Measurements from ENCODE around the gene DRC3. TPM values are rescaled to one million over a fixed set of nuclear protein-coding genes. Genes with fewer than 3 reads are reported as not detected.

Gene DRC3
- total and polyA plus RNA-seq, 2 donors (not counting 3 experiments of a cell fraction or from before 2014, with no cell fraction given), result 1.6 to 2.9 TPM

- FAIRE-seq (no peak), DNase-seq (ENCODE audit: low read depth, low spot score) (no peak)
- Histone ChIP-seq H3K9me3 (replicated peaks; ENCODE audit: control insufficient read depth, insufficient read depth, low read length) (no peaks in the 10 kb centered on the region), H3K27ac (ENCODE audit: insufficient read depth, low read depth, low read length) (no peak overlapping the region), H3K9me1 (replicated peaks; ENCODE audit: control insufficient read depth, extremely low read depth, insufficient read depth, low read length) (no peaks in the 10 kb centered on the region), H3K9ac (replicated peaks; ENCODE audit: extremely low read depth, insufficient read depth, low read length) (no peak overlapping the region), H3K4me2 (ENCODE audit: insufficient read depth, low read length) (no peak overlapping the region), H3K36me3 (ENCODE audit: control insufficient read depth in 2 of 2, extremely low read depth in 1 of 2, insufficient read depth in 2 of 2, low read length in 2 of 2) (no peaks in the 10 kb centered on the region), H3K79me2 (ENCODE audit: control insufficient read depth, insufficient read depth, low read length) (peaks cover 6% of the 10 kb centered on the region), H2AFZ (ENCODE audit: low read depth, low read length) (no peak overlapping the region), H3K4me3 (replicated peaks in 1 of 3; ENCODE audit: insufficient read depth in 1 of 3, low read depth in 1 of 3, low read length in 3 of 3) (no peak overlapping the region), H3K4me1 (ENCODE audit: control insufficient read depth, extremely low read depth, insufficient read depth, low read length) (peaks cover 43% of the 10 kb centered on the region), H3K27me3 (ENCODE audit: control insufficient read depth in 2 of 2, insufficient read depth in 2 of 2, low read length in 2 of 2) (no peaks in the 10 kb centered on the region), H4K20me1 (replicated peaks; ENCODE audit: control insufficient read depth, extremely low read depth, insufficient read depth, low read length) (no peaks in the 10 kb centered on the region)
- TF ChIP-seq GATA2 (IDR thresholded peaks at IDR 0.05; ENCODE audit: insufficient read depth, insufficient read length, low read depth, low read length) (no peak), CTCF (IDR thresholded peaks at IDR 0.05; ENCODE audit: extremely low read depth in 1 of 2, insufficient read depth in 1 of 2, low read depth in 1 of 2, low read length in 2 of 2) (no peak), POLR2AphosphoS5 (IDR thresholded peaks at IDR 0.05; ENCODE audit: insufficient read depth, low read depth, low read length) (no peak), POLR2A (IDR thresholded peaks at IDR 0.05; ENCODE audit: low read depth, low read length) (no peak), FOS (IDR thresholded peaks at IDR 0.05; ENCODE audit: borderline replicate concordance, insufficient read depth, low read length) (no peak)
- POLR2A ChIA-PET, result no interaction called here
- CTCF ChIA-PET, result interaction anchor here (1.5 to 2.4 kb wide), 4 partner anchors 13 to 28 kb away, joined by 5 to 14 read pairs (median 6); partner anchors contain the start of genes DRC3 and TOM1L2
- no TSS peak for BruUV-seq (replicated peaks)
- intact Hi-C loops (cut with micrococcal nuclease) (no loop called here), dilution Hi-C loops (cut with MboI; ENCODE audit: extremely low pct_ligation_motif_present, low sequenced_read_pairs) (no loop called here)
Measured at GRCh38 chr17:17944242-17944641, 28.4 kb upstream of the DRC3 start.

- TF ChIP-seq FOS (IDR thresholded peaks at IDR 0.05; ENCODE audit: borderline replicate concordance, insufficient read depth, low read length) (no peak), MAX (IDR thresholded peaks at IDR 0.05; ENCODE audit: insufficient read depth, insufficient read length) (no peak), CTCF (IDR thresholded peaks at IDR 0.05; ENCODE audit: extremely low read depth in 1 of 2, insufficient read depth in 1 of 2, low read depth in 1 of 2, low read length in 2 of 2) (no peak), JUN (IDR thresholded peaks at IDR 0.05; ENCODE audit: borderline replicate concordance, insufficient read depth, insufficient read length, low read depth) (no peak), GATA2 (IDR thresholded peaks at IDR 0.05; ENCODE audit: insufficient read depth, insufficient read length, low read depth, low read length) (no peak), POLR2AphosphoS5 (IDR thresholded peaks at IDR 0.05; ENCODE audit: insufficient read depth, low read depth, low read length) (no peak), EZH2 (IDR thresholded peaks at IDR 0.05; ENCODE audit: borderline replicate concordance, low read depth, low read length, severe bottlenecking) (no peak), MYC (IDR thresholded peaks at IDR 0.05; ENCODE audit: low read depth, low read length) (no peak), POLR2A (IDR thresholded peaks at IDR 0.05; ENCODE audit: low read depth, low read length) (no peak)
- Histone ChIP-seq H3K9me1 (replicated peaks; ENCODE audit: control insufficient read depth, extremely low read depth, insufficient read depth, low read length) (no peaks in the 10 kb centered on the region), H3K79me2 (ENCODE audit: control insufficient read depth, insufficient read depth, low read length) (peaks cover 6% of the 10 kb centered on the region), H2AFZ (ENCODE audit: low read depth, low read length) (no peak overlapping the region), H3K9me3 (replicated peaks; ENCODE audit: control insufficient read depth, insufficient read depth, low read length) (no peaks in the 10 kb centered on the region), H3K9ac (replicated peaks; ENCODE audit: extremely low read depth, insufficient read depth, low read length) (no peak overlapping the region), H3K27ac (ENCODE audit: insufficient read depth, low read depth, low read length) (no peak overlapping the region), H3K36me3 (ENCODE audit: control insufficient read depth in 2 of 2, extremely low read depth in 1 of 2, insufficient read depth in 2 of 2, low read length in 2 of 2) (no peaks in the 10 kb centered on the region), H3K27me3 (ENCODE audit: control insufficient read depth in 2 of 2, insufficient read depth in 2 of 2, low read length in 2 of 2) (no peaks in the 10 kb centered on the region), H3K4me3 (replicated peaks in 1 of 3; ENCODE audit: insufficient read depth in 1 of 3, low read depth in 1 of 3, low read length in 3 of 3) (no peak overlapping the region), H3K4me2 (ENCODE audit: insufficient read depth, low read length) (no peak overlapping the region), H4K20me1 (replicated peaks; ENCODE audit: control insufficient read depth, extremely low read depth, insufficient read depth, low read length) (no peaks in the 10 kb centered on the region), H3K4me1 (ENCODE audit: control insufficient read depth, extremely low read depth, insufficient read depth, low read length) (peaks cover 43% of the 10 kb centered on the region)
- dilution Hi-C loops (cut with MboI; ENCODE audit: extremely low pct_ligation_motif_present, low sequenced_read_pairs) (no loop called here), intact Hi-C loops (cut with micrococcal nuclease) (no loop called here)
- BruUV-seq (replicated peaks), result no TSS peak
- CTCF ChIA-PET, result interaction anchor here (1.5 to 2.4 kb wide), 3 partner anchors 14 to 28 kb away, joined by 5 to 14 read pairs (median 5); partner anchors contain the start of genes DRC3 and TOM1L2
- POLR2A ChIA-PET, result no interaction called here
- DNase-seq (ENCODE audit: low read depth, low spot score), result no peak
- FAIRE-seq, result no peak
Measured at GRCh38 chr17:17944743-17945142, 27.9 kb upstream of the DRC3 start.
